ENCODE measurements around the gene PLEKHO1. TPM values are rescaled to one million over a fixed set of nuclear protein-coding genes. Genes with fewer than 3 reads are reported as not detected.
"Not testable (repeated sequence)": the region's sequence is repeated elsewhere in the genome, so short reads cannot be mapped to it uniquely, and the experiment has no call there.

The PLEKHO1 gene
- polyA plus RNA-seq, 1 of the 3 experiments (the other 2 are of a cell fraction), result 33.5 TPM

GRCh38 chr1:150144606-150145005 is 5.1 kb upstream of the PLEKHO1 start:
- 99% methylated on average over 5 of the region's 5 CpGs for WGBS (ENCODE audit: low lambda C conversion rate)
- Histone ChIP-seq H3K9me2 (no peaks in the 10 kb centered on the region), H3F3A (replicated peaks; ENCODE audit: insufficient read depth) (peaks cover 12% of the 10 kb centered on the region), H3K27ac (ENCODE audit: low read depth in 2 of 2, low read length in 1 of 2) (no peak overlapping the region), H3K4me2 (no peak overlapping the region), H4K20me1 (ENCODE audit: insufficient read depth) (no peaks in the 10 kb centered on the region), H3K9ac (no peak overlapping the region), H3K27me3 (ENCODE audit: insufficient read depth) (no peaks in the 10 kb centered on the region), H3K36me3 (replicated peaks in 1 of 2; ENCODE audit: control insufficient read depth in 1 of 2, insufficient read depth in 2 of 2, low read length in 1 of 2) (peaks cover 0 to 9% of the 10 kb centered on the region in 2 experiments), H3K4me3 (ENCODE audit: low read depth in 2 of 2, low read length in 1 of 2) (no peak overlapping the region), H2AFZ (ENCODE audit: low read depth) (no peak overlapping the region), H3K9me3 (no peaks in the 10 kb centered on the region), H3K4me1 (ENCODE audit: control insufficient read depth in 1 of 2, insufficient read depth in 2 of 2, low read depth in 1 of 2, low read length in 1 of 2) (peaks cover 7 to 13% of the 10 kb centered on the region in 2 experiments; a peak in 3 of 4 replicates), H3K79me2 (ENCODE audit: insufficient read depth) (peaks cover 11% of the 10 kb centered on the region)
- no peak for DNase-seq
- CTCF ChIA-PET, result interaction anchor here (1.4 kb wide), 1 partner anchor 71 kb away, joined by 3 read pairs; no protein-coding TSS in a partner anchor
- POLR2A ChIA-PET, result no interaction called here
- TF ChIP-seq RAD21 (IDR thresholded peaks at IDR 0.05; ENCODE audit: low read length) (no peak), SMC3 (IDR thresholded peaks at IDR 0.05; ENCODE audit: low read depth, low read length) (no peak), FOSL2 (IDR thresholded peaks at IDR 0.05; ENCODE audit: borderline replicate concordance, low read depth) (no peak), MXI1 (IDR thresholded peaks at IDR 0.05; ENCODE audit: low read depth, low read length) (no peak), TEAD4 (IDR thresholded peaks at IDR 0.05; ENCODE audit: borderline replicate concordance, insufficient read depth) (no peak), POLR2AphosphoS5 (IDR thresholded peaks at IDR 0.05; ENCODE audit: low read depth, low read length) (no peak), JUND (IDR thresholded peaks at IDR 0.05) (no peak), CHD2 (IDR thresholded peaks at IDR 0.05; ENCODE audit: low read length, partially characterized antibody) (no peak), NRF1 (IDR thresholded peaks at IDR 0.05; ENCODE audit: low read depth, low read length) (no peak), USF2 (IDR thresholded peaks at IDR 0.05; ENCODE audit: borderline replicate concordance, low read depth, low read length) (no peak), IRF3 (IDR thresholded peaks at IDR 0.05; ENCODE audit: low read depth, low read length) (no peak), GABPA (IDR thresholded peaks at IDR 0.05; ENCODE audit: low read depth) (no peak), MEF2A (IDR thresholded peaks at IDR 0.05; ENCODE audit: borderline replicate concordance, low read depth) (no peak), RXRA (IDR thresholded peaks at IDR 0.05; ENCODE audit: borderline replicate concordance, low read depth) (no peak), TCF12 (IDR thresholded peaks at IDR 0.05) (no peak), EZH2phosphoT487 (IDR thresholded peaks at IDR 0.05; ENCODE audit: borderline replicate concordance, low read depth) (no peak), SIN3A (IDR thresholded peaks at IDR 0.05; ENCODE audit: borderline replicate concordance, low read depth, low read length) (no peak), CTCF (IDR thresholded peaks at IDR 0.05) (no peak)
- TF ChIP-seq, protein P1, sequence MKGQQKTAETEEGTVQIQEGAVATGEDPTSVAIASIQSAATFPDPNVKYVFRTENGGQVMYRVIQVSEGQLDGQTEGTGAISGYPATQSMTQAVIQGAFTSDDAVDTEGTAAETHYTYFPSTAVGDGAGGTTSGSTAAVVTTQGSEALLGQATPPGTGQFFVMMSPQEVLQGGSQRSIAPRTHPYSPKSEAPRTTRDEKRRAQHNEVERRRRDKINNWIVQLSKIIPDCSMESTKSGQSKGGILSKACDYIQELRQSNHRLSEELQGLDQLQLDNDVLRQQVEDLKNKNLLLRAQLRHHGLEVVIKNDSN (IDR thresholded peaks at IDR 0.05; ENCODE audit: borderline replicate concordance, low read depth), result no peak
- TF ChIP-seq, protein P2, sequence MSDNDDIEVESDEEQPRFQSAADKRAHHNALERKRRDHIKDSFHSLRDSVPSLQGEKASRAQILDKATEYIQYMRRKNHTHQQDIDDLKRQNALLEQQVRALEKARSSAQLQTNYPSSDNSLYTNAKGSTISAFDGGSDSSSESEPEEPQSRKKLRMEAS (IDR thresholded peaks at IDR 0.05; ENCODE audit: low read depth), result no peak

GRCh38 chr1:150146016-150146415 is 3.7 kb upstream of the PLEKHO1 start:
- peaks cover 11% of the 10 kb centered on the region for H3F3A ChIP-seq (replicated peaks; ENCODE audit: insufficient read depth)
- H3K4me3 ChIP-seq (ENCODE audit: low read depth in 2 of 2, low read length in 1 of 2); H3K9ac ChIP-seq; H3K27ac ChIP-seq (ENCODE audit: low read depth in 2 of 2, low read length in 1 of 2); H4K20me1 ChIP-seq (ENCODE audit: insufficient read depth); H2AFZ ChIP-seq (ENCODE audit: low read depth); H3K27me3 ChIP-seq (ENCODE audit: insufficient read depth); H3K9me3 ChIP-seq; DNase-seq; H3K9me2 ChIP-seq; H3K4me2 ChIP-seq; POLR2A ChIA-PET; H3K36me3 ChIP-seq (replicated peaks in 1 of 2; ENCODE audit: control insufficient read depth in 1 of 2, insufficient read depth in 2 of 2, low read length in 1 of 2): not testable (repeated sequence)
- H3K79me2 ChIP-seq (ENCODE audit: insufficient read depth), result peaks cover 19% of the 10 kb centered on the region
- WGBS (ENCODE audit: low lambda C conversion rate), result 93% methylated on average over 5 of the region's 5 CpGs
- CTCF ChIA-PET, result interaction anchor here (0.9 to 1.8 kb wide), 3 partner anchors 13 to 23 kb away, joined by 3 to 6 read pairs (median 3); no protein-coding TSS in a partner anchor
- peaks cover 9 to 13% of the 10 kb centered on the region in 2 experiments; a peak in 3 of 4 replicates for H3K4me1 ChIP-seq (ENCODE audit: control insufficient read depth in 1 of 2, insufficient read depth in 2 of 2, low read depth in 1 of 2, low read length in 1 of 2)
